Measurements from ENCODE around the gene CNOT3. TPM values are rescaled to one million over a fixed set of nuclear protein-coding genes. Genes with fewer than 3 reads are reported as not detected.

The CNOT3 gene
- total and polyA plus RNA-seq, 3 donors from 2014 or later = 79.3 to 94.3 (median 79.9) TPM

GRCh38 chr19:54153731-54154326 lies 16.3 kb downstream of the CNOT3 start:
- DNase-seq = no peak
- no peaks in the 10 kb centered on the region for H3K36me3 ChIP-seq (ENCODE audit: low read depth, missing control alignments)
- 82 to 83% methylated on average over 8 to 10 of the region's 10 CpGs for WGBS, 2 donors
- no peaks in the 10 kb centered on the region for H3K27me3 ChIP-seq
- H3K9me3 ChIP-seq = no peaks in the 10 kb centered on the region
- TF ChIP-seq POLR2A (IDR thresholded peaks at IDR 0.05) (no peak), CTCF (IDR thresholded peaks at IDR 0.05) (no peak)
- intact Hi-C loops (cut with DNase I; ENCODE audit: low total_unique reads) = no loop called here
- peaks cover 8% of the 10 kb centered on the region for H3K4me1 ChIP-seq
- H3K27ac ChIP-seq = peak overlapping the region in 1 of 2 donors; percentile 25
- H3K4me3 ChIP-seq = no peak overlapping the region

- H3K4me1 ChIP-seq = peaks cover 9% of the 10 kb centered on the region
- H3K36me3 ChIP-seq (ENCODE audit: low read depth, missing control alignments) = no peaks in the 10 kb centered on the region
- no peak for DNase-seq
- TF ChIP-seq CTCF (IDR thresholded peaks at IDR 0.05) = no peak
- no peak for TF ChIP-seq POLR2A (IDR thresholded peaks at IDR 0.05)
- H3K27ac ChIP-seq = no peak overlapping the region
- intact Hi-C loops (cut with DNase I; ENCODE audit: low total_unique reads) = no loop called here
- 70 to 77% methylated on average over 12 to 18 of the region's 18 CpGs for WGBS, 2 donors
- no peaks in the 10 kb centered on the region for H3K9me3 ChIP-seq
- no peak overlapping the region for H3K4me3 ChIP-seq
- H3K27me3 ChIP-seq = no peaks in the 10 kb centered on the region
Measured at GRCh38 chr19:54154603-54155345, 17.2 kb downstream of the CNOT3 start.

- Histone ChIP-seq H3K4me1 (peaks cover 14% of the 10 kb centered on the region), H3K27ac (no peak overlapping the region), H3K4me3 (no peak overlapping the region), H3K36me3 (ENCODE audit: low read depth, missing control alignments) (no peaks in the 10 kb centered on the region), H3K27me3 (no peaks in the 10 kb centered on the region), H3K9me3 (no peaks in the 10 kb centered on the region)
- WGBS, 2 donors = 55 to 78% methylated on average over 16 to 19 of the region's 19 CpGs
- intact Hi-C loops (cut with DNase I; ENCODE audit: low total_unique reads) = no loop called here
- TF ChIP-seq POLR2A (IDR thresholded peaks at IDR 0.05) (no peak), CTCF (IDR thresholded peaks at IDR 0.05) (no peak)
- no peak for DNase-seq
Measured at GRCh38 chr19:54155694-54156093, 18.1 kb downstream of the CNOT3 start.

DNA sequence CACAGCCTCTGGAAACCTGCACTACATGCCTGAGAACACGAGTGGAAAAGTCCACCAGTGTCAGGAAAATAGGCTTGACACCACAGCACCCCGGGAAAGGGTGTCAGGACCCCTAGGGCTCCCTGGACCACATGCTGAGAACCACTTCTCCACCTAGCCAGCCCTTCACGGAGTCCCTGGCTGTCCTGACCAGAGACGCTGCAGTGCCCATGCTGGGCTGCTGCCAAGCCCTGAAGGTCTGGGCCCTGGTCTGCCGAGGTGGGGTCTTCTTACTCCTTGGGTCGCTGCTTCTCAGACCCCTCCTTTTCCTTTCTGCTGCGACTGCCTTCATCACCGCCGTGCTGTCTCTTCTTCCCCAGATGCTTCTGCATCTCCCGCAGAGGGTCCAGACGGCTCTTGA lies 18.9 kb downstream of the CNOT3 start:
- no peak overlapping the region for H3K27ac ChIP-seq
- intact Hi-C loops (cut with DNase I; ENCODE audit: low total_unique reads) = no loop called here
- no peaks in the 10 kb centered on the region for H3K36me3 ChIP-seq (ENCODE audit: low read depth, missing control alignments)
- H3K9me3 ChIP-seq = no peaks in the 10 kb centered on the region
- TF ChIP-seq POLR2A (IDR thresholded peaks at IDR 0.05) = no peak
- TF ChIP-seq CTCF (IDR thresholded peaks at IDR 0.05) = no peak
- no peak overlapping the region for H3K4me3 ChIP-seq
- no peak for DNase-seq
- H3K4me1 ChIP-seq = peaks cover 20% of the 10 kb centered on the region
- H3K27me3 ChIP-seq = no peaks in the 10 kb centered on the region
- WGBS, 2 donors = 73 to 77% methylated on average over 9 to 11 of the region's 11 CpGs
